Glutamatergic neuron (in vitro differentiated cells): Measurements from ENCODE around the gene MASP1. TPM values are rescaled to one million over a fixed set of nuclear protein-coding genes. Genes with fewer than 3 reads are reported as not detected.

Source experiments
- DNase-seq: peaks from one replicate; pipeline ENCODE4 v3.0.0; 2022
- H3K27ac Mint-ChIP-seq: one replicate; pipeline ENCODE4 v1.8.0; 2020; ENCODE audit warnings: mild to moderate bottlenecking, mixed read lengths, inconsistent platforms; ENCODE audit not compliant: unreplicated experiment
- H3K27me3 Mint-ChIP-seq: one replicate; pipeline ENCODE4 v1.8.0; 2020; ENCODE audit warnings: mild to moderate bottlenecking, moderate library complexity, mixed read lengths, inconsistent platforms; ENCODE audit not compliant: unreplicated experiment
- H3K36me3 Mint-ChIP-seq: one replicate; pipeline ENCODE4 v1.8.0; 2020; ENCODE audit warnings: mild to moderate bottlenecking, mixed read lengths, inconsistent platforms; ENCODE audit not compliant: unreplicated experiment
- H3K4me1 Mint-ChIP-seq: one replicate; pipeline ENCODE4 v1.8.0; 2020; ENCODE audit warnings: mild to moderate bottlenecking, low read depth, mixed read lengths, inconsistent platforms; ENCODE audit not compliant: unreplicated experiment
- H3K4me3 Mint-ChIP-seq: one replicate; pipeline ENCODE4 v1.8.0; 2020; ENCODE audit warnings: mild to moderate bottlenecking, mixed read lengths, inconsistent platforms; ENCODE audit not compliant: unreplicated experiment
- H3K9me3 Mint-ChIP-seq: one replicate; pipeline ENCODE4 v1.8.0; 2020; ENCODE audit warnings: mild to moderate bottlenecking, moderate library complexity, mixed read lengths, inconsistent platforms; ENCODE audit not compliant: unreplicated experiment
- total RNA-seq: library from RNA; stranded (reverse); fragmentation: NEBNext Ultra II Directional; extraction: Animal tissue kit (Norgen Biotek cat#: 25700); gene quantifications from one replicate; pipeline ENCODE4 v1.2.1, GENCODE V29; 2021; ENCODE audit not compliant: unreplicated experiment
- TF ChIP-seq, protein P1 (sequence below): fragments of 200-600 bp; sonication (generic); IDR thresholded peaks from one replicate; pipeline ENCODE4 v1.5.0; 2021; ENCODE audit not compliant: partially characterized antibody, unreplicated experiment

Gene MASP1
- total RNA-seq, 1 donor from 2014 or later: 1.7 TPM

DNA sequence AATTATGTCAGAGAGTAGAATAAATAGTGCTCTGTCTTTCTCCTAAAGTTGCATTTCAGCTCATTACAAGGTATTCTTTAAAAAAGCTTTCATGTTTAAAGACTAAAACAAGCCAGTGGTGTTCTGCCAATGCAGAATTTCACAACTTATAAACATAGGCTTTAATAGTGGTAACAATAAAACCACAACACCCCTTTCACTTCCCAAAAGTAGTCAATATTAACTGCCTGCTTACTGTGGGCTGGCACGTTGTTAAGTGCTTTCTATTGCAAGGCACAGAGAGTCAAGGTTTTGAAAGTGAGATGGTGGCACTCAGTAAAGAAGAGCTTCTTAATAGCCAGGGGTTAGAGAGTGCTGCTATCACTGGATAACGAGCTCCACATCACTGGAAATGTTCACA, 102.6 kb downstream of the MASP1 start:
- H3K4me1 Mint-ChIP-seq: no peaks in the 10 kb centered on the region
- no peak overlapping the region for H3K4me3 Mint-ChIP-seq

DNA sequence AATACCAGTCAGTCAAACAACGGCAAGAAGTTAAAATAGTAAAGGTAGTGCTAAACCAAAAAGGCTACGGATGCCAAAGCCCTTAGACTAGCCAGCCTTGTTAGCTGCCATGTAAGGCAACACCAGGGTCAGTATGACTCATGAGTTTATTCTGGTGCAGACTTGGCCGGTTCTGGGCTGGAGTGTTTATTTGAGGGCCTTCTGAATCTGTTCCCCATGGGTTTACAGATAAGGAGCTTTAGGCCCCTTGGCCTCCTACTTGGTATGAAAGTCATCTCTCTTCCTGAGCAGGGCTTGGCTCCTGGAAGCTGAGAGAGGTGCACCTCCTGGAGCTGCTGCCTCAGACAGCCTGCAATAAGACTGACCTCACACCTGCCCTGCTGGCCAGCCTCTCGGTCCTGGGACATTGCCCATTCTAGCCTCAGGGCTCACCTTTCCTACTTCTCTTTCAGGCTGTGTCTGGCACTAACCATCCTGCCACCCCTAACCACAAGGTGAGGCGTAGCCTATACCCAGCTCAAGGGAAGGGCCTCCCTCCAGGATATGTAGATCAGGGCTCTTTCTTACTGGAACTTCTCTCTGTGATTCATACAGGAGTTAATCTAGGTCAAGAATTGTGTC, 104.6 kb downstream of the MASP1 start:
- no peaks in the 10 kb centered on the region for H3K36me3 Mint-ChIP-seq
- no peaks in the 10 kb centered on the region for H3K27me3 Mint-ChIP-seq
- H3K4me3 Mint-ChIP-seq: no peak overlapping the region
- H3K4me1 Mint-ChIP-seq: peaks cover 6% of the 10 kb centered on the region
- DNase-seq: no peak
- no peak overlapping the region for H3K27ac Mint-ChIP-seq
- no peaks in the 10 kb centered on the region for H3K9me3 Mint-ChIP-seq
- TF ChIP-seq, protein P1, sequence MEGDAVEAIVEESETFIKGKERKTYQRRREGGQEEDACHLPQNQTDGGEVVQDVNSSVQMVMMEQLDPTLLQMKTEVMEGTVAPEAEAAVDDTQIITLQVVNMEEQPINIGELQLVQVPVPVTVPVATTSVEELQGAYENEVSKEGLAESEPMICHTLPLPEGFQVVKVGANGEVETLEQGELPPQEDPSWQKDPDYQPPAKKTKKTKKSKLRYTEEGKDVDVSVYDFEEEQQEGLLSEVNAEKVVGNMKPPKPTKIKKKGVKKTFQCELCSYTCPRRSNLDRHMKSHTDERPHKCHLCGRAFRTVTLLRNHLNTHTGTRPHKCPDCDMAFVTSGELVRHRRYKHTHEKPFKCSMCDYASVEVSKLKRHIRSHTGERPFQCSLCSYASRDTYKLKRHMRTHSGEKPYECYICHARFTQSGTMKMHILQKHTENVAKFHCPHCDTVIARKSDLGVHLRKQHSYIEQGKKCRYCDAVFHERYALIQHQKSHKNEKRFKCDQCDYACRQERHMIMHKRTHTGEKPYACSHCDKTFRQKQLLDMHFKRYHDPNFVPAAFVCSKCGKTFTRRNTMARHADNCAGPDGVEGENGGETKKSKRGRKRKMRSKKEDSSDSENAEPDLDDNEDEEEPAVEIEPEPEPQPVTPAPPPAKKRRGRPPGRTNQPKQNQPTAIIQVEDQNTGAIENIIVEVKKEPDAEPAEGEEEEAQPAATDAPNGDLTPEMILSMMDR: no peak

More for the DNA sequence above, 102.6 kb downstream of the MASP1 start:
- Mint-ChIP-seq H3K27ac (no peak overlapping the region), H3K9me3 (no peaks in the 10 kb centered on the region), H3K36me3 (no peaks in the 10 kb centered on the region), H3K27me3 (no peaks in the 10 kb centered on the region)
- no peak for DNase-seq
- TF ChIP-seq, protein P1: no peak

- no peak overlapping the region for H3K27ac Mint-ChIP-seq
- TF ChIP-seq, protein P1: no peak
- no peaks in the 10 kb centered on the region for H3K27me3 Mint-ChIP-seq
- DNase-seq: no peak
- H3K36me3 Mint-ChIP-seq: no peaks in the 10 kb centered on the region
- H3K9me3 Mint-ChIP-seq: no peaks in the 10 kb centered on the region
- H3K4me1 Mint-ChIP-seq: peaks cover 6% of the 10 kb centered on the region
- H3K4me3 Mint-ChIP-seq: no peak overlapping the region
Measured at GRCh38 chr3:187186375-187186774, 105.2 kb downstream of the MASP1 start.

GRCh38 chr3:187185759-187186158, 105.8 kb downstream of the MASP1 start:
- Mint-ChIP-seq H3K4me1 (peaks cover 6% of the 10 kb centered on the region), H3K9me3 (no peaks in the 10 kb centered on the region), H3K4me3 (no peak overlapping the region), H3K36me3 (no peaks in the 10 kb centered on the region), H3K27me3 (no peaks in the 10 kb centered on the region), H3K27ac (no peak overlapping the region)
- DNase-seq: no peak
- TF ChIP-seq, protein P1: no peak

Other genes starting within 250 kb of the MASP1 start
- gene RPL39L, start 152.2 kb downstream of the MASP1 start, total RNA-seq: 15.1 TPM
- not detected for gene RTP1, start 94.3 kb downstream of the MASP1 start, total RNA-seq
- not detected for gene RTP4, start 76.6 kb upstream of the MASP1 start, total RNA-seq